Measurements from ENCODE around the gene CDH2.

The CDH2 gene

GRCh38 chr18:28003451-28003850 is 173.5 kb downstream of the CDH2 start:
- Histone ChIP-seq H3K36me3 (ENCODE audit: control insufficient read depth, insufficient read depth, low read length) (no peaks in the 10 kb centered on the region), H3K27me3 (ENCODE audit: control insufficient read depth, insufficient read depth, low read length) (no peaks in the 10 kb centered on the region), H3K9ac (ENCODE audit: low read depth, low read length) (no peak overlapping the region), H3K4me1 (ENCODE audit: control insufficient read depth, insufficient read depth, low read length) (no peaks in the 10 kb centered on the region), H3K4me3 (ENCODE audit: low read depth, low read length) (no peak overlapping the region), H3K9me3 (ENCODE audit: control insufficient read depth, insufficient read depth, low read length) (no peaks in the 10 kb centered on the region)

- H3K27me3 ChIP-seq (ENCODE audit: control insufficient read depth, insufficient read depth, low read length), result no peaks in the 10 kb centered on the region
- H3K4me1 ChIP-seq (ENCODE audit: control insufficient read depth, insufficient read depth, low read length), result no peaks in the 10 kb centered on the region
- no peak overlapping the region for H3K4me3 ChIP-seq (ENCODE audit: low read depth, low read length)
- no peaks in the 10 kb centered on the region for H3K9me3 ChIP-seq (ENCODE audit: control insufficient read depth, insufficient read depth, low read length)
- H3K36me3 ChIP-seq (ENCODE audit: control insufficient read depth, insufficient read depth, low read length), result no peaks in the 10 kb centered on the region
- no peak overlapping the region for H3K9ac ChIP-seq (ENCODE audit: low read depth, low read length)
Observed at GRCh38 chr18:28002841-28003240, 174.1 kb downstream of the CDH2 start.

- Histone ChIP-seq H3K4me1 (ENCODE audit: control insufficient read depth, insufficient read depth, low read length) (no peaks in the 10 kb centered on the region), H3K36me3 (ENCODE audit: control insufficient read depth, insufficient read depth, low read length) (no peaks in the 10 kb centered on the region), H3K27me3 (ENCODE audit: control insufficient read depth, insufficient read depth, low read length) (no peaks in the 10 kb centered on the region), H3K9me3 (ENCODE audit: control insufficient read depth, insufficient read depth, low read length) (no peaks in the 10 kb centered on the region), H3K4me3 (ENCODE audit: low read depth, low read length) (no peak overlapping the region), H3K9ac (ENCODE audit: low read depth, low read length) (no peak overlapping the region)
Observed at GRCh38 chr18:27996801-27997272, 180.1 kb downstream of the CDH2 start.

- Histone ChIP-seq H3K36me3 (ENCODE audit: control insufficient read depth, insufficient read depth, low read length) (no peaks in the 10 kb centered on the region), H3K9me3 (ENCODE audit: control insufficient read depth, insufficient read depth, low read length) (no peaks in the 10 kb centered on the region), H3K4me1 (ENCODE audit: control insufficient read depth, insufficient read depth, low read length) (no peaks in the 10 kb centered on the region), H3K9ac (ENCODE audit: low read depth, low read length) (no peak overlapping the region), H3K4me3 (ENCODE audit: low read depth, low read length) (no peak overlapping the region), H3K27me3 (ENCODE audit: control insufficient read depth, insufficient read depth, low read length) (no peaks in the 10 kb centered on the region)
Observed at GRCh38 chr18:27995770-27996502, 181.0 kb downstream of the CDH2 start.

- H3K36me3 ChIP-seq (ENCODE audit: control insufficient read depth, insufficient read depth, low read length), result no peaks in the 10 kb centered on the region
- no peaks in the 10 kb centered on the region for H3K27me3 ChIP-seq (ENCODE audit: control insufficient read depth, insufficient read depth, low read length)
- H3K4me1 ChIP-seq (ENCODE audit: control insufficient read depth, insufficient read depth, low read length), result no peaks in the 10 kb centered on the region
- H3K9ac ChIP-seq (ENCODE audit: low read depth, low read length), result no peak overlapping the region
- H3K4me3 ChIP-seq (ENCODE audit: low read depth, low read length), result no peak overlapping the region
- H3K9me3 ChIP-seq (ENCODE audit: control insufficient read depth, insufficient read depth, low read length), result no peaks in the 10 kb centered on the region
Observed at GRCh38 chr18:27994571-27994970, 182.4 kb downstream of the CDH2 start.

- H3K36me3 ChIP-seq (ENCODE audit: control insufficient read depth, insufficient read depth, low read length), result no peaks in the 10 kb centered on the region
- H3K9me3 ChIP-seq (ENCODE audit: control insufficient read depth, insufficient read depth, low read length), result no peaks in the 10 kb centered on the region
- no peaks in the 10 kb centered on the region for H3K27me3 ChIP-seq (ENCODE audit: control insufficient read depth, insufficient read depth, low read length)
- no peaks in the 10 kb centered on the region for H3K4me1 ChIP-seq (ENCODE audit: control insufficient read depth, insufficient read depth, low read length)
- H3K4me3 ChIP-seq (ENCODE audit: low read depth, low read length), result no peak overlapping the region
- no peak overlapping the region for H3K9ac ChIP-seq (ENCODE audit: low read depth, low read length)
Observed at GRCh38 chr18:27991391-27991790, 185.5 kb downstream of the CDH2 start.

GRCh38 chr18:27985832-27986231 is 191.1 kb downstream of the CDH2 start:
- Histone ChIP-seq H3K36me3 (ENCODE audit: control insufficient read depth, insufficient read depth, low read length) (no peaks in the 10 kb centered on the region), H3K4me1 (ENCODE audit: control insufficient read depth, insufficient read depth, low read length) (peaks cover 3% of the 10 kb centered on the region), H3K4me3 (ENCODE audit: low read depth, low read length) (no peak overlapping the region), H3K27me3 (ENCODE audit: control insufficient read depth, insufficient read depth, low read length) (no peaks in the 10 kb centered on the region), H3K9me3 (ENCODE audit: control insufficient read depth, insufficient read depth, low read length) (no peaks in the 10 kb centered on the region), H3K9ac (ENCODE audit: low read depth, low read length) (no peak overlapping the region)

- Histone ChIP-seq H3K27me3 (ENCODE audit: control insufficient read depth, insufficient read depth, low read length) (no peaks in the 10 kb centered on the region), H3K4me1 (ENCODE audit: control insufficient read depth, insufficient read depth, low read length) (peaks cover 3% of the 10 kb centered on the region), H3K36me3 (ENCODE audit: control insufficient read depth, insufficient read depth, low read length) (no peaks in the 10 kb centered on the region), H3K9me3 (ENCODE audit: control insufficient read depth, insufficient read depth, low read length) (no peaks in the 10 kb centered on the region), H3K4me3 (ENCODE audit: low read depth, low read length) (no peak overlapping the region), H3K9ac (ENCODE audit: low read depth, low read length) (no peak overlapping the region)
Observed at GRCh38 chr18:27983780-27984179, 193.2 kb downstream of the CDH2 start.

- Histone ChIP-seq H3K4me3 (ENCODE audit: low read depth, low read length) (no peak overlapping the region), H3K9ac (ENCODE audit: low read depth, low read length) (no peak overlapping the region), H3K36me3 (ENCODE audit: control insufficient read depth, insufficient read depth, low read length) (no peaks in the 10 kb centered on the region)
Observed at GRCh38 chr18:27976806-27977408, 200.0 kb downstream of the CDH2 start.

GRCh38 chr18:27970321-27970720 is 206.6 kb downstream of the CDH2 start:
- Histone ChIP-seq H3K4me3 (ENCODE audit: low read depth, low read length) (no peak overlapping the region), H3K9me3 (ENCODE audit: control insufficient read depth, insufficient read depth, low read length) (no peaks in the 10 kb centered on the region), H3K9ac (ENCODE audit: low read depth, low read length) (no peak overlapping the region), H3K4me1 (ENCODE audit: control insufficient read depth, insufficient read depth, low read length) (no peaks in the 10 kb centered on the region), H3K36me3 (ENCODE audit: control insufficient read depth, insufficient read depth, low read length) (no peaks in the 10 kb centered on the region), H3K27me3 (ENCODE audit: control insufficient read depth, insufficient read depth, low read length) (no peaks in the 10 kb centered on the region)

More at GRCh38 chr18:27976806-27977408, 200.0 kb downstream of the CDH2 start:
- H3K27me3 ChIP-seq (ENCODE audit: control insufficient read depth, insufficient read depth, low read length), result no peaks in the 10 kb centered on the region
- no peaks in the 10 kb centered on the region for H3K9me3 ChIP-seq (ENCODE audit: control insufficient read depth, insufficient read depth, low read length)
- H3K4me1 ChIP-seq (ENCODE audit: control insufficient read depth, insufficient read depth, low read length), result no peaks in the 10 kb centered on the region

GRCh38 chr18:27969206-27969605 is 207.7 kb downstream of the CDH2 start:
- Histone ChIP-seq H3K4me1 (ENCODE audit: control insufficient read depth, insufficient read depth, low read length) (peaks cover 4% of the 10 kb centered on the region), H3K4me3 (ENCODE audit: low read depth, low read length) (no peak overlapping the region), H3K27me3 (ENCODE audit: control insufficient read depth, insufficient read depth, low read length) (no peaks in the 10 kb centered on the region), H3K36me3 (ENCODE audit: control insufficient read depth, insufficient read depth, low read length) (no peaks in the 10 kb centered on the region), H3K9ac (ENCODE audit: low read depth, low read length) (no peak overlapping the region), H3K9me3 (ENCODE audit: control insufficient read depth, insufficient read depth, low read length) (no peaks in the 10 kb centered on the region)

Measured in iPS-15b (cell line).